ENCODE measurements around the gene STX19.

DNA sequence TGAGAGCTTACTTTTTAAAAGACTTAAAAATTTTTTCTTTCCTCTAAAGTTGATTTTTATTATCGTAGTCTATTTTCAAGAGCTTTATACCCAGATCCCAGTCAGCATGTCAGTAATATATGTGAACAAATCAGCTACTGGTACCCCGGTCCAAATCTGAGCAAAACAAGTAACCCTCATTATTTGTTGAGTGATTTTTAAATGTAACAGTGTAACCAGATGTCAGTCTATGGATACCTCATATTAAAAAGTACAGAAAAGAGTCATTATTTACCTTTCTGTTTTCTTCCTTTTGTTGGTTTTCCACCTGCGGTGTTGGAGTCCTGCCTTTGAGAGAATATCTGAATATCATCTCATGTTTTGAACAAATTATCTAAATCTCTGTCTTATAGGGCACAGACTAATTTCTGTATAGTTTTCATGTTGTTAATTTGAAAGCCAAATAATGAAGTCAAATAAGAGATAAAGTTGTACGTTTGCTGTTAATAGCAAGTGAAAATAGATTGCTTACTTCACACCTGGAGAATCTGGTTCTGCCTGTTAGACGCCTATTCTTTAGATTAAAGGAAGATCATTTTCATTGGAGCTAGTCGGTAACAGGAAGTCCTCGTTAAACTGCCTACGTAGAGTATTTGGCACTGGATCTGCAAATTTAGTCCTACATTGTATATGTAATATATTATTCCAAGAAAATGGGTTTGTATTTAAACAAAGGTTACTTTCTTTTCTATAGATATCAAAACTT lies at the start of gene STX19:
- no peak for TF ChIP-seq POLR2AphosphoS5 (IDR thresholded peaks at IDR 0.05)
- TF ChIP-seq, protein P1, sequence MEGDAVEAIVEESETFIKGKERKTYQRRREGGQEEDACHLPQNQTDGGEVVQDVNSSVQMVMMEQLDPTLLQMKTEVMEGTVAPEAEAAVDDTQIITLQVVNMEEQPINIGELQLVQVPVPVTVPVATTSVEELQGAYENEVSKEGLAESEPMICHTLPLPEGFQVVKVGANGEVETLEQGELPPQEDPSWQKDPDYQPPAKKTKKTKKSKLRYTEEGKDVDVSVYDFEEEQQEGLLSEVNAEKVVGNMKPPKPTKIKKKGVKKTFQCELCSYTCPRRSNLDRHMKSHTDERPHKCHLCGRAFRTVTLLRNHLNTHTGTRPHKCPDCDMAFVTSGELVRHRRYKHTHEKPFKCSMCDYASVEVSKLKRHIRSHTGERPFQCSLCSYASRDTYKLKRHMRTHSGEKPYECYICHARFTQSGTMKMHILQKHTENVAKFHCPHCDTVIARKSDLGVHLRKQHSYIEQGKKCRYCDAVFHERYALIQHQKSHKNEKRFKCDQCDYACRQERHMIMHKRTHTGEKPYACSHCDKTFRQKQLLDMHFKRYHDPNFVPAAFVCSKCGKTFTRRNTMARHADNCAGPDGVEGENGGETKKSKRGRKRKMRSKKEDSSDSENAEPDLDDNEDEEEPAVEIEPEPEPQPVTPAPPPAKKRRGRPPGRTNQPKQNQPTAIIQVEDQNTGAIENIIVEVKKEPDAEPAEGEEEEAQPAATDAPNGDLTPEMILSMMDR (IDR thresholded peaks at IDR 0.05 in 8 of 11, conservative IDR thresholded peaks at IDR 0.05 in 3 of 11): no peak

Measured in spleen (tissue), 7 donors.